ENCODE results near the gene C19orf67. TPM values are rescaled to one million over a fixed set of nuclear protein-coding genes. Genes with fewer than 3 reads are reported as not detected.

Gene C19orf67
- total RNA-seq, 1 donor, result not detected

DNA sequence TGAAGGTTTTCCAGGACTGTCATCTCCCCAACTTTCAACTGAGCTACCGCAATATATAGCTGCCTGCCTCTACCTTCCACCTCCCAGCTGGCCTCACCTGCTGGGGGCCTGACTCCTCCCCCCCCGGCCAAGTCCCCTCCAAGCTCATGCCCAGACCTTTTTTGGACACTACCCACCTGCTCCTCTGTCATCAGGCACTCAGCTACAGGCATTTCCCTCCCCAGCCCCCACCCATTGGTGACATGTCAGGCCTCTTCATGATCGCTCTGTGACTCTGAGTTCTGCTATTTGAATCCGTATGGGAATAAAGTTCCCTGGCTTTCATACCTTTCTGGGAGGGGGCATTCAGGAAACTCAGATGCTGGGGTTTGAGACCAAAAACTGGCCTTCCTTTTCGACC lies 30.2 kb upstream of the C19orf67 start:
- peak overlapping the region; percentile 12 for H3K4me3 ChIP-seq (ENCODE audit: low read depth, low read length)
- TF ChIP-seq, protein P1, sequence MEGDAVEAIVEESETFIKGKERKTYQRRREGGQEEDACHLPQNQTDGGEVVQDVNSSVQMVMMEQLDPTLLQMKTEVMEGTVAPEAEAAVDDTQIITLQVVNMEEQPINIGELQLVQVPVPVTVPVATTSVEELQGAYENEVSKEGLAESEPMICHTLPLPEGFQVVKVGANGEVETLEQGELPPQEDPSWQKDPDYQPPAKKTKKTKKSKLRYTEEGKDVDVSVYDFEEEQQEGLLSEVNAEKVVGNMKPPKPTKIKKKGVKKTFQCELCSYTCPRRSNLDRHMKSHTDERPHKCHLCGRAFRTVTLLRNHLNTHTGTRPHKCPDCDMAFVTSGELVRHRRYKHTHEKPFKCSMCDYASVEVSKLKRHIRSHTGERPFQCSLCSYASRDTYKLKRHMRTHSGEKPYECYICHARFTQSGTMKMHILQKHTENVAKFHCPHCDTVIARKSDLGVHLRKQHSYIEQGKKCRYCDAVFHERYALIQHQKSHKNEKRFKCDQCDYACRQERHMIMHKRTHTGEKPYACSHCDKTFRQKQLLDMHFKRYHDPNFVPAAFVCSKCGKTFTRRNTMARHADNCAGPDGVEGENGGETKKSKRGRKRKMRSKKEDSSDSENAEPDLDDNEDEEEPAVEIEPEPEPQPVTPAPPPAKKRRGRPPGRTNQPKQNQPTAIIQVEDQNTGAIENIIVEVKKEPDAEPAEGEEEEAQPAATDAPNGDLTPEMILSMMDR (IDR thresholded peaks at IDR 0.05; ENCODE audit: insufficient read depth, low read depth, low read length), result no peak
- DNase-seq (ENCODE audit: low read depth), result no peak

DNA sequence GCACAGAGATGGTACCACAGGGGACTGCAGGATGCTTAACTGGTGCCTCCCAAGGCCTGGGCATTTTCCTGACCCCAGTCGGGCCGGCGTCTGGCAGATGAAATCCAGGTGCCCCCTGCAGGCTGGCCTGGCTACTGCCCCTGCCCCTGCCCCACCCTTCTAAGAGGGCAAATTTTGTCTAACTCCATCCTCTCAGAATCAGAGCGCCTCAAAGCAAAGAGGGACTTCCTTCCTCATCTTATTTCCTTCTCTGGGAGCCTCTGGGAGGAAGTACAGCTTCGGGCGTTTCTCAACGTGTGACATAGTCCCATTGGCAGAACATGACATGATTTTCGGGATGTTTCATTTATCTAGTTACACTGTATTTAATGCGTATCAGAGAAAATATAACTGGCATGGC lies 29.3 kb upstream of the C19orf67 start:
- H3K4me3 ChIP-seq (ENCODE audit: low read depth, low read length), result no peak overlapping the region
- TF ChIP-seq, protein P1 (IDR thresholded peaks at IDR 0.05; ENCODE audit: insufficient read depth, low read depth, low read length), result peak; percentile 49
- DNase-seq (ENCODE audit: low read depth), result no peak

DNA sequence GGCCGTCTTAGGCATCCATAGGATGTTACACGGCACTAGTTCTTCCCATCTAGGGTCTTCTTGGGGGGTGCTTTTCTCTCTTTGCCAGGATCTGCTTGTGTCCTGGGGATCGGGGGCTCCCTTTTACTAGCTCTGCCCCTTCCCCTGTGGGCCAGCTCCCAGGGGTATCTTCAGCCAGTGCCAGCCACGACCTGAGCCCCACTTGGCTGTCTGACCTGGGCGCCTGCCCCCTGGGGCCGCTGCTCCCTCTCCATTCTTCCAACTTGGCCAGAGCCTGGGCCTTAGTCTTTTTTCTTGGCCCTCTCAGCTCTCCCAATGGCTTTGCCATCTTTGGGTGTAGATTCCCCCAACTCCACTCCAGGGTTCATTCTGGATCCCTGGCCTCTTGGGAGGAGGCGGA lies 28.9 kb upstream of the C19orf67 start:
- TF ChIP-seq, protein P1 (IDR thresholded peaks at IDR 0.05; ENCODE audit: insufficient read depth, low read depth, low read length), result no peak
- no peak for DNase-seq (ENCODE audit: low read depth)
- H3K4me3 ChIP-seq (ENCODE audit: low read depth, low read length), result no peak overlapping the region

DNA sequence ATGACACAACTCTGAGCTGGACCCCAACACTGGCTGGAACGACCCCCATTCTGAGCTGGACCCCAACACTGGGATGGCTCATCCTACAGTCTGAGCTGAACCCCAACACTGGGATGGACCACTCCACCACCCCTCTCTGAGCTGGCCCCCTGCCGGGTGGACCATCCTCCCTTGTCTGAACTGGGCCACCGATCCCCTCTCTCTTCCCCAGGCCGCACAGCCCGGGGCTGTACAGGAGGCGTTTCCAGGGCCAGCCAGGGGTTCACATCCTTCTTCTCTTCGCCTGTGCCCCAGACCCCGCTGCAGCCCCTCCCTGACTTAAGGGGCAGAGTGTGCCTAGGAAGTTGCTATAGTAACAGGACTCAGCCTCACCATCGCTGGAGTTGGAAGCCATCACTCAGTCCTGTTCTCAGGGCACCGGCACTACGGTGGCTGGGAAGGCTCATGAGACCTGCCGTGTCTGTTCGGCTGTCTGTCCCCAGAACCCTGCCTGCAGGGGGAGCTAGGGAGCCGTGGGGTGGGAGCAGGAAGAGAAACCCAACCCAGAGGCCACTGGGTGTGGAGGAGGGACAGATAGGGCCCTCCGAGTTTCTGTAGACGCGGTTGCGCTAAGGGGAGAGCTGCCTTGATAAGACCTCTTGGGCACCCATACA lies 28.3 kb upstream of the C19orf67 start:
- H3K4me3 ChIP-seq (ENCODE audit: low read depth, low read length), result no peak overlapping the region
- TF ChIP-seq, protein P1 (IDR thresholded peaks at IDR 0.05; ENCODE audit: insufficient read depth, low read depth, low read length), result peak; percentile 19
- DNase-seq (ENCODE audit: low read depth), result no peak

DNA sequence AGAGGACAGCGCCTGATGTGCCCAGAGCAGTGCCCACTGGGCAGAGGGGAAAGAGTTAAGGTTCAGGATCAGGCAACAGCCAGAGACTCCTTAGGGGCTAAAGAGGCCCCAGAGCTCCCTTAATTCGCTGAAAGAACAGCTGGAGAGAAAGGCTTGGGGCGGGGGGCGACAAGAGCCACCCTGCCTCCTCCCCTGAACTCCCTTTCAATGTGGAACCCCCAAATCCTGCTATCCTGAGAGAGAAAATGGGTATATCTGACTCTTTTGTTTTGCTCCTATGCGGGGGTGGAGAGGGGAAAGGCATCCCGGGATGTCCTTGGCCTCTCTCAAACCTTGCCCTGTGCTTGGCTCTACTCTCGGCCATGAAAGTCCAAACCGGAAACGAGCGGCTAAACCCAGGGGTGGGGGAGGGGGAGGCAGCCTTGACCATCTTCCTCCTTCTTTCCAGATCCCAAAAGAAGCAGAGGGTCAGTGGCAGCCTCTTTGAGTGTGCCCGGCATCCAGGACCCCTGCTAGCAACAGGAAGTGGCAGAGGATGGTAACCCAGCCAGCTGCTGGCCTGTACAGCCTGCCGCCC lies 27.3 kb upstream of the C19orf67 start:
- TF ChIP-seq, protein P1 (IDR thresholded peaks at IDR 0.05; ENCODE audit: insufficient read depth, low read depth, low read length), result no peak
- H3K4me3 ChIP-seq (ENCODE audit: low read depth, low read length), result no peak overlapping the region
- DNase-seq (ENCODE audit: low read depth), result peak; percentile 27

DNA sequence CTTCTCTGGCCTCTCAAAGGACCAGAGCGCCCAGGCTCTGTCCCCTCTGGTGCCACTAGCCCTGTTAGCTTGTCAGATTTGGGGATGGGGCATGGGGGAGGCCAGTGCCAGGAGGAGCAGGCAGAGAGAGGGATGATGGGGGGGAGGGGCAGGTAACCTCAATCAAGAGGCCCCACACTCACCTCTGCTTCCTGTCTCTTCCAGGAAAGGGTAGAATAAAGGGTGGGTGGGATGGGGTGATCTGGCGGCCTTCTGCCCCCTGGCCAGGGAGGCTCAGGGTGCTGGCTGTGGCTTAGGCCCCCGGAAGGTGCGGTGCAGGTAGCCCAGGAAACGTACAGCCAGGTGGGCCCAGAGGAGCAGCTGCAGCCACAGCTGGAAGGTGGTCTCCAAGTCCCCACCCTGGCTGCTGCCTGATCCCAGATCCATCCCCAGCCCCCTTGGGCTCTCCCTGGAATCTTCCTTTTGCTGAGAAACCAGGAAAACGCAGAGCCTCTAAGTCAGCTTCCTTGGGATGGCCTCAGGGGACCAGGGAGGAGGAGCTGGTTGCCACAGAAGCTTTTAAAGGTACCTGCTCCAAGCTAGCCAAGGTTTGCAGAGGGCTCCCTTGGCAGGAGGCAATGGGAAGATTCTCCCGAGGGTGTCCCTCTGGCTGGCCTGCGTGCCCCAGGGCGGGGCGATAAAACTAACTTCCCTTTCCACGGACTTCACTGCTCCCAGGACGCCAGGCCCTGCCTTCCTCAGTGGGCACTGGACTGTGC lies 26.6 kb upstream of the C19orf67 start:
- no peak for DNase-seq (ENCODE audit: low read depth)
- no peak overlapping the region for H3K4me3 ChIP-seq (ENCODE audit: low read depth, low read length)
- TF ChIP-seq, protein P1 (IDR thresholded peaks at IDR 0.05; ENCODE audit: insufficient read depth, low read depth, low read length), result no peak
